ENCODE measurements around the gene IRF1. TPM values are rescaled to one million over a fixed set of nuclear protein-coding genes. Genes with fewer than 3 reads are reported as not detected.

The IRF1 gene
- total RNA-seq, 4 donors from 2014 or later: 17.5 to 24.1 (median 20.1) TPM

DNA sequence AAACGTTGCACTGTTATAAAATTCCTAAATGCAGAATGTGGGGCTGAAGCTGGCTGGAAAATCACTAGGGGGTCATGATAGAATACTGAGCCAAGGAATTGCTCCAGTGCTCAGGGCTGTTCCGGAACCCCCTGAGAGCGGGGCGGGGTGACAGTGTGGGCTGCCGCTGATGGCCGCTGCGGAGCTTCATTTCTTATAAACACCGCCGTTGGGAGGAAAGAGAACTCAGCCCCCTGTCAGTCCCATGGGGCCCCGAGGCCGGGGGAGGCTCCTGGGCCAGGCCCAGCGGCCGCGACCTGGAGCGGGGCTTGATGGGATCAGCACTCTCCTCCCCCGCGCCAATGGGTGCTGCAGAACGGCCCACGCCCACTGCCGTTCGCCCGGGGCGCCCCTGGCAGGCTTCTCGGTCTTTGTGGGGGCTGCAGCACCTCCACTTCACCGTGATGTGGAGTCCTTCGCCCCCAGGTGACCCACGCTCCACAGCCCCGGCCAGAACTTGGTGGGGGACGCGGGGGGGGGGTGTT is 5.2 kb upstream of the IRF1 start:
- Histone ChIP-seq H3K36me3 (no peaks in the 10 kb centered on the region), H3K27ac (peak overlapping the region; percentile 95), H3K4me3 (peak overlapping the region; percentile 77), H3K27me3 (no peaks in the 10 kb centered on the region), H3K9me3 (no peaks in the 10 kb centered on the region), H3K4me1 (peaks cover 57% of the 10 kb centered on the region)
- peak in 1 of 2 donors; percentile 91 for DNase-seq (ENCODE audit: low spot score in 2 of 2)
- WGBS: 2% methylated on average over 9 of the region's 30 CpGs
- TF ChIP-seq EP300 (IDR thresholded peaks at IDR 0.05) (no peak), POLR2AphosphoS5 (IDR thresholded peaks at IDR 0.05) (peak in 2 of 3 donors; percentile 17 to 23), POLR2A (IDR thresholded peaks at IDR 0.05) (peak in 1 of 2 donors; percentile 32)
- TF ChIP-seq, protein P1, sequence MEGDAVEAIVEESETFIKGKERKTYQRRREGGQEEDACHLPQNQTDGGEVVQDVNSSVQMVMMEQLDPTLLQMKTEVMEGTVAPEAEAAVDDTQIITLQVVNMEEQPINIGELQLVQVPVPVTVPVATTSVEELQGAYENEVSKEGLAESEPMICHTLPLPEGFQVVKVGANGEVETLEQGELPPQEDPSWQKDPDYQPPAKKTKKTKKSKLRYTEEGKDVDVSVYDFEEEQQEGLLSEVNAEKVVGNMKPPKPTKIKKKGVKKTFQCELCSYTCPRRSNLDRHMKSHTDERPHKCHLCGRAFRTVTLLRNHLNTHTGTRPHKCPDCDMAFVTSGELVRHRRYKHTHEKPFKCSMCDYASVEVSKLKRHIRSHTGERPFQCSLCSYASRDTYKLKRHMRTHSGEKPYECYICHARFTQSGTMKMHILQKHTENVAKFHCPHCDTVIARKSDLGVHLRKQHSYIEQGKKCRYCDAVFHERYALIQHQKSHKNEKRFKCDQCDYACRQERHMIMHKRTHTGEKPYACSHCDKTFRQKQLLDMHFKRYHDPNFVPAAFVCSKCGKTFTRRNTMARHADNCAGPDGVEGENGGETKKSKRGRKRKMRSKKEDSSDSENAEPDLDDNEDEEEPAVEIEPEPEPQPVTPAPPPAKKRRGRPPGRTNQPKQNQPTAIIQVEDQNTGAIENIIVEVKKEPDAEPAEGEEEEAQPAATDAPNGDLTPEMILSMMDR (IDR thresholded peaks at IDR 0.05): no peak

DNA sequence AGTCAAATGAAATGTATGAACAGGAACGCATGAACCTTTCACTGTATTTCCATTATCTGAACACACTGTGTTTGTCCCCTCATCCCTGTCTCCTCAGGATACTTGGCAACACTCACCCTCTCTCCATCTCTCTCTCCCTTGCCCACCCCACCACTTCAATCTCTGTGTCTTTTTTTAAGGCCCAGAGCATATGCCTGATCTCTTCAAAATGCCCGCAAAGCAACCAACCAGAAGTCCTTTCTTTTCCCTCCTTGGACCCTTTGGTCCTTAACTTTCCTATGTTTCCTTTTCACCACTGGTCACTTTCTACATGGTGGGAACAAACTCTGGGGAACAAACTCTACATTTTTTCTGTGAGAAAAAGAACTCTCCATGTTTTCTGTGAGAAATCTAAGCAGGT is 3.2 kb upstream of the IRF1 start:
- 96% methylated on average over 2 of the region's 2 CpGs for WGBS
- DNase-seq (ENCODE audit: low spot score in 2 of 2): no peak
- no peak for TF ChIP-seq POLR2A (IDR thresholded peaks at IDR 0.05)
- no peak for TF ChIP-seq EP300 (IDR thresholded peaks at IDR 0.05)
- no peak for TF ChIP-seq POLR2AphosphoS5 (IDR thresholded peaks at IDR 0.05)
- TF ChIP-seq, protein P1 (IDR thresholded peaks at IDR 0.05): no peak
- peaks cover 69% of the 10 kb centered on the region for H3K4me1 ChIP-seq
- no peak overlapping the region for H3K4me3 ChIP-seq
- H3K36me3 ChIP-seq: no peaks in the 10 kb centered on the region
- H3K9me3 ChIP-seq: no peaks in the 10 kb centered on the region
- no peaks in the 10 kb centered on the region for H3K27me3 ChIP-seq
- no peak overlapping the region for H3K27ac ChIP-seq

DNA sequence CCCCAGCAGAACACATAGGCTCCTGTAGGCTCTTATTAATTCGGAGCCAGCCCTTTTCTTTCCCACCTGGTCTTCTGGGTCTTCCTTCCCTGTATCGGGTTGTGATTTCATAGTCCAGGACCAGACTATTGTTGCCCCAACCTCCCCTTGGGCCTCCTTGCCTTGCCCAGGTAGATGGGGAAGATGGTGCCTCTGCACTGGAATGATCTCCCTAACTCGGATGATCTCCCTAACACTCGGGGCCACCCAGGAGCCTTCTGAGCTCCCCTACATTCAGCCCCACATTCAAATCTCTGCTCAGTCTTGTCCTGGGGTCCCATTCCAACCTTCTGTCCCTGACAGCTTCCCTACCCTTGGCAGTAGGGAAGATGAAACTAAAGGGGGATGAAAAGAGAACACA is 2.7 kb upstream of the IRF1 start:
- Histone ChIP-seq H3K27me3 (no peaks in the 10 kb centered on the region), H3K4me1 (peaks cover 73% of the 10 kb centered on the region), H3K4me3 (no peak overlapping the region), H3K27ac (no peak overlapping the region), H3K36me3 (peaks cover under 1% of the 10 kb centered on the region), H3K9me3 (no peaks in the 10 kb centered on the region)
- DNase-seq (ENCODE audit: low spot score in 2 of 2): no peak
- 95% methylated on average over 4 of the region's 4 CpGs for WGBS
- TF ChIP-seq POLR2A (IDR thresholded peaks at IDR 0.05): no peak
- TF ChIP-seq, protein P1 (IDR thresholded peaks at IDR 0.05): no peak
- no peak for TF ChIP-seq EP300 (IDR thresholded peaks at IDR 0.05)
- TF ChIP-seq POLR2AphosphoS5 (IDR thresholded peaks at IDR 0.05): no peak

DNA sequence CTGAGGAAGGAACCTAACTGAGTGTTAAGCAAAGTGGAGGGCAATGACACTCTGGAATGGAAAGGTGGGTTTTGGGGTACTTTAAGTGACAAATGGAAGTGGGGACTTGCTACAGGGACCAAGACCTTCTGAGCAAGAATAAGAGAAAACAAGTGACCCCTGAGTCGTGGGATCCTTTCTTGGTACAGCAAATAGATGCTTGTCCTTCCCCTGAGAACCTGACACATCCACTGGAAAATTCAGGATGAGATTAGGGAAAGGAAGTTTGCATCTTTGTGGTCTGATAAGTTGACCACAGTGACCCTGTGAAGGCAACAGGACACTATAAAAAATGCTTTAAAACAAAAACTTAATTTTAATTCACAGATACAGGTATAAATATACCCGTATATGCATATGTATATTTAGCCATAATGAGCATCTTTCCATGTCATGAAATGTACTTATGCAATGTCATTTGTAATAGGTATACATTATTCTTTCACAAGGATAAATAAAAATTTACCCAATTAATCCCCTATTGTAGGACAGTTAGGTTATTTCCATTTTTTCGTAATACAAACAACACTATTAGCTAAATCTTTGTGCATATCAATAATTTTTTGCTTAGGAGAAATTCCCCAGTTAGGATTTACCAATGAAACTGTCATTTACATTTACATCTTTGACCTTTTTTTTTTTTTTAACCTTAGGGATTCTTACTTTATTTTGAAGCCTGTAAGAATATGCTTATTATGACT is 2.0 kb upstream of the IRF1 start:
- Histone ChIP-seq H3K9me3 (no peaks in the 10 kb centered on the region), H3K4me3 (no peak overlapping the region), H3K4me1 (peaks cover 73% of the 10 kb centered on the region), H3K36me3 (peaks cover 7% of the 10 kb centered on the region), H3K27ac (no peak overlapping the region), H3K27me3 (no peaks in the 10 kb centered on the region)
- DNase-seq (ENCODE audit: low spot score in 2 of 2): no peak
- WGBS: 85% methylated on average over 3 of the region's 3 CpGs
- no peak for TF ChIP-seq POLR2A (IDR thresholded peaks at IDR 0.05)
- TF ChIP-seq POLR2AphosphoS5 (IDR thresholded peaks at IDR 0.05): no peak

DNA sequence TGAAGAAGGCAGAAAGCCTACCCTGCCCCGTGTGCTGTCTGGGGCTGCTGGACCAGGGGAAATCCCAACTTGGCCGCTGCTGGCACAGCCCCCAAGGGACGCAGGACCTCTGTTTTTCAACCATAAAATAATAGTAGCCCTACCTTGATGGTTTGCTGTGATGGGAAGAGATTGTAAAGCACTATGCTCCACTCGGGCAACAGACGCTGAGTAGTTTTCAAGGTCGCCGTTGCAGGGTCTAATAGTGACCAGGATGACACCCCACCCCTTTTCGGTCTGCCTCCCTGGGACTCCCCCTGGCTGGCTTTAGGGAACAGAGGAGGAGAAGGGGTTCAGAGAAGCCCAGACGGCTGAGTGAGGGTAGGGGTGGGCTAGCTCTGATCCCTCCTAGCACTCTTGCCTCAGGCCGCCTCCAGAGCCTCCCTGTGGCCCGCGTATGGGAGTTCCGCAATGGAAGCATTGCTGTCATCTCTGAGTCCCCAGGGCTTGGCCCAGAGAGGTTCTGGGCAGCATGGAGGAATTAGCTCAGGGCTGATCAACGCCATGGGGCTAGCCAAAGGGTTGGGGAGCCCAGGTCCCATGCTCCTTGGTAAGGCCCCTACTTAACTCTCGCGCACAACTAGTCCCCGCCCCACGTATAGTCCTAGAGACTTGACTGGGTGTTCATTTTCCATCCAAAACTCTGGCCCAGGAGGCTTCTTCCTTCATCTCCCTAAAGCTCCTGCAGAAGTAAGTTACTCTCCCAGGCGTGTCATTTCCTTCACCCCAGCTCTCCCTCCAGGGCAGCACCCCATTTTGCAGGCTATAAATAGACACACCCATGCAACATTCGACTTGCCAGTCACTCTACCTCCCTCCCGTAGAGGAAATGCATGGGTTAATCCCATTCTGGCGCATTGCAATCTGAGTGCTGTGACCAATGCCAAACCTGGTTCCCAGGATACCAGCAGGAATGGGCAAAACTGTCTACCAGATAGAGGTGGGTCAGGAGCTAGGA is 1.1 kb upstream of the IRF1 start:
- DNase-seq (ENCODE audit: low spot score in 2 of 2): no peak
- Histone ChIP-seq H3K4me1 (peaks cover 71% of the 10 kb centered on the region), H3K9me3 (no peaks in the 10 kb centered on the region)

More for the DNA sequence above, 1.1 kb upstream of the IRF1 start:
- Histone ChIP-seq H3K36me3 (peaks cover 15% of the 10 kb centered on the region), H3K4me3 (peak overlapping the region; percentile 87), H3K27ac (peak overlapping the region; percentile 95), H3K27me3 (no peaks in the 10 kb centered on the region)
- TF ChIP-seq POLR2AphosphoS5 (IDR thresholded peaks at IDR 0.05): no peak
- no peak for TF ChIP-seq EP300 (IDR thresholded peaks at IDR 0.05)
- WGBS: 40% methylated on average over 20 of the region's 22 CpGs
